OCI-LY3 (cell line): Measurements from ENCODE around the gene CAPN7.

Source experiments
- EZH2phosphoT487 ChIP-seq: fragments of 200-600 bp; shearing (Covaris generic); IDR thresholded peaks from 2 replicates; pipeline ENCODE4 v1.6.1; 2018; ENCODE audit warnings: antibody characterized with exemption, mixed run types, low read depth
- TF ChIP-seq, protein P1 (sequence below): fragments of 200-600, 300-600 bp; sonication (generic); IDR thresholded peaks from 2 replicates; pipeline ENCODE4 v1.5.1; 2014; ENCODE audit warnings: antibody characterized with exemption, low read length, low read depth

DNA sequence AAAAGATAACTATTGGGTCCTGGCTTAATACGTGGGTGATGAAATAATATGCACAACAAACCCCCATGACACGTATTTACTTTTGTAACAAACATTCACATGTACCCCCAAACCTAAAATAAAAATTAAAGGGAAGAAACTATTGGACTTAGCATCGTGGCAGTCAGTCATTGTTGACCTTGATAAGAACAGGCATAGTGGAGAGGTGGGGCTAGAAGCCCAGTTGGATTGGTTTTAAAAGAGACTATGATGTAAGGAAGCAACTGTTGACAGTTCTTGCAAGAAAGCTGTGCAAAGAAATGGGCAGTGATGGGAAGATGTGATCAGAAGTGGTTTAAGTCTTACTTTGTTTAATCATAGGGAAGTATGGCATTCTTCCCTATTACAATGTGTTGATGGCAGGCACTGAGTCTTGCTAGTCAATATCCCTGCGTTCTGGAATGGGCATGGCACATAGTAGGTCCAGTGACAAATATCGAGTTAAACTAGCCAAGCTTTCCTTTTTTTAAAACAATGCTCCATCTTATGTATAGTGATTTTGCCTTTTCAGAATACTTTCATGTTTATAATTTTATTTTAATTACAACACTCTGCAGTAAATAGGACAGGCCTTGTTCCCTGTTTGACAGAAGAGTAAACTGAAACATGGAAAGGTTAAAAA lies 37.9 kb downstream of the CAPN7 start:
- TF ChIP-seq, protein P1, sequence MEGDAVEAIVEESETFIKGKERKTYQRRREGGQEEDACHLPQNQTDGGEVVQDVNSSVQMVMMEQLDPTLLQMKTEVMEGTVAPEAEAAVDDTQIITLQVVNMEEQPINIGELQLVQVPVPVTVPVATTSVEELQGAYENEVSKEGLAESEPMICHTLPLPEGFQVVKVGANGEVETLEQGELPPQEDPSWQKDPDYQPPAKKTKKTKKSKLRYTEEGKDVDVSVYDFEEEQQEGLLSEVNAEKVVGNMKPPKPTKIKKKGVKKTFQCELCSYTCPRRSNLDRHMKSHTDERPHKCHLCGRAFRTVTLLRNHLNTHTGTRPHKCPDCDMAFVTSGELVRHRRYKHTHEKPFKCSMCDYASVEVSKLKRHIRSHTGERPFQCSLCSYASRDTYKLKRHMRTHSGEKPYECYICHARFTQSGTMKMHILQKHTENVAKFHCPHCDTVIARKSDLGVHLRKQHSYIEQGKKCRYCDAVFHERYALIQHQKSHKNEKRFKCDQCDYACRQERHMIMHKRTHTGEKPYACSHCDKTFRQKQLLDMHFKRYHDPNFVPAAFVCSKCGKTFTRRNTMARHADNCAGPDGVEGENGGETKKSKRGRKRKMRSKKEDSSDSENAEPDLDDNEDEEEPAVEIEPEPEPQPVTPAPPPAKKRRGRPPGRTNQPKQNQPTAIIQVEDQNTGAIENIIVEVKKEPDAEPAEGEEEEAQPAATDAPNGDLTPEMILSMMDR: no peak
- TF ChIP-seq EZH2phosphoT487: no peak
